GM18499 (cell line): ENCODE results near the gene GPR176.

Experiments used
- ATAC-seq: cut with Tn5 transposase; IDR thresholded peaks from one replicate; pipeline ENCODE4 v1.9.1; 2021; ENCODE audit warnings: moderate number of reproducible peaks; ENCODE audit not compliant: insufficient read depth, unreplicated experiment

GPR176 gene

DNA sequence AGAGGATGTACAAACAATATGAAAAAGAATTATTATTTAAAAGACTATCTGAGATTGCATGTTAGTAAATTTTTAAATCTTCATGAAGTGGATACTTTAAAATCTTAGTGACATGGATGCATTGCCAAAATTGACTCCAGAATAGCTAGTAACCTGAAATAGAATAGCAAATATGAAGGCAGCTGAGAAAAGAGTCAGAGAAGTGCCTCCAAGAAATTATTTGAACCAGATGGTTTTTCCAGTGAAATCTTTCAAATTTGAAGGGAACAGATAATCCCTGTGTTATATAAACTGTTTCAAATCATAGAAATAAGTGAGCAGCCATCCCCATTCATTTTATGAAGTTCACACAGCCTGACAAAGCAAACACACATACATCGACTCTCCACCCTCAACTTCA lies 167.1 kb downstream of the GPR176 start:
- no peak for ATAC-seq

DNA sequence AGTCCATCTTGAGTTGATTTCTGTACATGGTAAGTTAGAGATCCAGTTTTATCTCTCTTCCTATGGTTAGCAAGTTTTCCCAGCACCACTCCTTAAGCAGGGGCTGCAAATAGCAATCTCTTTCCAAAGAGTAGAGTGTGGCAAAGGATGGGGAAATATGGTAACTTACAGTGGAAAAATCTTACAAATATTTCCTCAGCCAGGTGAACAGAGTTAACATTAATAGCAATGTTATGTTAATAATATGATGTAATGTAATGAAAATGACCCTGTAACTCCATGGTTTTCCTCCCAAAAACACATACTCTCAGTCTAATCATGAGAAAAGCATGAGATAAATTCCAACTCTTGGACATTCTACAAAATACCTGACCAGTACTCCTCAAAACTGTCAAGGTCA lies 167.8 kb downstream of the GPR176 start:
- no peak for ATAC-seq
